GM12878 (cell line): ENCODE measurements around the gene ATG101. TPM values are rescaled to one million over a fixed set of nuclear protein-coding genes. Genes with fewer than 3 reads are reported as not detected.

Experiments
- ATAC-seq: fragments of 200-7000 bp; cut with Tn5 transposase; 3 replicates; pipeline ENCODE4 v1.9.1; 2020; ENCODE audit warnings: mild to moderate bottlenecking, moderate library complexity
- BruUV-seq: library from RNA; stranded (reverse); fragments of 400-500 nt; replicated peaks from 2 replicates; lab custom pipeline; 2021; lab: Mats Ljungman, UMichigan
- CTCF ChIA-PET: fragments of 300-600 bp; sonication (Branson Sonifier 250); formaldehyde crosslinking; extraction: SDS; loops from one replicate; lab custom pipeline; 2021; ENCODE audit warnings: inconsistent platforms; lab: Yijun Ruan, JAX
- POLR2A ChIA-PET: fragments of 350-600 bp; formaldehyde crosslinking; extraction: SDS; loops from one replicate; lab custom pipeline; 2021; ENCODE audit warnings: inconsistent platforms; lab: Charles Lee
- RAD21 ChIA-PET: fragments of 300-600 bp; sonication (Branson Sonifier 250); formaldehyde crosslinking; loops from one replicate; lab custom pipeline; 2023; ENCODE audit warnings: antibody characterized with exemption; ENCODE audit not compliant: unreplicated experiment; lab: Charles Lee
- SMC1A ChIA-PET: fragments of 300-600 bp; sonication (Branson Sonifier 250); formaldehyde crosslinking; loops from one replicate; lab custom pipeline; 2023; ENCODE audit not compliant: unreplicated experiment, uncharacterized antibody; lab: Charles Lee
- DNase-seq: peaks from one replicate; pipeline ENCODE4 v3.0.0-alpha.2; 2011; ENCODE audit warnings: low read depth, low spot score
- FAIRE-seq: peaks from 3 replicates; lab custom pipeline; 2011; peaks lifted over from hg19 to GRCh38; lab: Jason Lieb, UNC
- H2AFZ ChIP-seq: 2 replicates; pipeline ENCODE4 v1.6.0; 2011; ENCODE audit warnings: low read depth, low read length, control low read depth; ENCODE audit not compliant: control insufficient read depth
- H3K27ac ChIP-seq: 2 replicates; pipeline ENCODE4 v1.5.1; 2011; ENCODE audit warnings: control low read depth; ENCODE audit not compliant: control insufficient read depth, insufficient read depth
- H3K27me3 ChIP-seq, 2 experiments: replicated peaks in 1 of 2; 2 replicates each; pipeline versions ENCODE4 v1.6.0 to v1.6.1; 2011; ENCODE audit warnings: low read length in 1 of 2; ENCODE audit not compliant: control insufficient read depth in 2 of 2, insufficient read depth in 2 of 2
- H3K36me3 ChIP-seq, 2 experiments: 2 replicates each; pipeline ENCODE4 v1.5.1; 2011; ENCODE audit warnings: low read length in 1 of 2; ENCODE audit not compliant: control insufficient read depth in 2 of 2, insufficient read depth in 2 of 2
- H3K4me1 ChIP-seq: 2 replicates; pipeline ENCODE4 v1.6.1; 2011; ENCODE audit warnings: mild to moderate bottlenecking, low read length, moderate library complexity, mixed read lengths; ENCODE audit not compliant: control insufficient read depth, insufficient read depth
- H3K4me2 ChIP-seq: 2 replicates; pipeline ENCODE4 v1.6.0; 2011; ENCODE audit warnings: control low read depth; ENCODE audit not compliant: control insufficient read depth, insufficient read depth
- H3K4me3 ChIP-seq: fragments of 200-600 bp; sonication (generic); 2 replicates; pipeline ENCODE4 v1.5.1; 2016
- H3K79me2 ChIP-seq: 2 replicates; pipeline ENCODE4 v1.6.0; 2011; ENCODE audit warnings: low read length; ENCODE audit not compliant: control insufficient read depth, insufficient read depth
- H3K9ac ChIP-seq: 2 replicates; pipeline ENCODE4 v1.8.0; 2011; ENCODE audit warnings: low read length, control low read depth, mixed read lengths; ENCODE audit not compliant: control insufficient read depth, insufficient read depth
- H3K9me3 ChIP-seq: replicated peaks from 3 replicates; pipeline ENCODE4 v1.5.1; 2011; ENCODE audit warnings: mild to moderate bottlenecking, low read length; ENCODE audit not compliant: control insufficient read depth, insufficient read depth
- H4K20me1 ChIP-seq: 2 replicates; pipeline ENCODE4 v1.6.0; 2011; ENCODE audit not compliant: control insufficient read depth, insufficient read depth
- CREB1 ChIP-seq: IDR thresholded peaks from 2 replicates; pipeline ENCODE4 v1.6.1; 2012; ENCODE audit warnings: low read depth, mild to moderate bottlenecking, inconsistent platforms
- RFX5 ChIP-seq: IDR thresholded peaks from 2 replicates; pipeline ENCODE4 v1.6.1; 2011; ENCODE audit warnings: low read depth, low read length, improper control_type of control experiment
- TAF1 ChIP-seq: IDR thresholded peaks from 2 replicates; pipeline ENCODE4 v1.6.1; 2011; ENCODE audit warnings: mild to moderate bottlenecking, low read depth, low read length, borderline replicate concordance
- WGBS: methylation state at CpG from one replicate; pipeline ENCODE4 v1.1.6; 2016; ENCODE audit warnings: low lambda C conversion rate; ENCODE audit not compliant: insufficient replicate concordance, insufficient coverage; ENCODE audit errors: missing lambda C conversion rate; 5-methylcytosine and 5-hydroxymethylcytosine counted together
- in situ Hi-C: fragments of 300-500 bp; cut with MboI; formaldehyde crosslinking; loops from 9 replicates; pipeline ENCODE4 v1.14.3; 2018; ENCODE audit warnings: mixed read lengths
- intact Hi-C: fragments of 100-400 bp; cut with micrococcal nuclease; formaldehyde crosslinking; loops from one replicate; pipeline ENCODE4 v1.14.2; 2022; ENCODE audit not compliant: unreplicated experiment
- polyA plus RNA-seq, 11 experiments: library from polyadenylated mRNA; depleted of rRNA in 4 of 11; unstranded in 6 of 11; stranded (reverse) in 5 of 11; fragments of >200 nt; fragmentation: Nextera tagmentation in 4 of 11; fragmentation: Illumina TruSeq in 1 of 11; extraction: Ambion mirVana in 4 of 11; extraction: Trizol in 1 of 11; gene quantifications; 1 replicate in 1 of 11; 2 replicates in 10 of 11; pipeline versions ENCODE4 v1.2.1 to v1.2.3, GENCODE V29; 2011 to 2016; ENCODE audit warnings: inconsistent platforms in 2 of 11, missing spikeins in 2 of 11, low read depth in 1 of 11
- total RNA-seq, 4 experiments: library from RNA; depleted of rRNA in 3 of 4; stranded (reverse); fragments of >200 nt in 3 of 4; fragmentation: Illumina TruSeq in 1 of 4; extraction: Trizol in 1 of 4; gene quantifications; 2 replicates each; pipeline versions ENCODE4 v1.2.1 to v1.2.3, GENCODE V29; 2013 to 2021
- TF ChIP-seq, protein P1 (sequence below): fragments of 450-650 bp; formaldehyde crosslinking; IDR thresholded peaks from 2 replicates; pipeline ENCODE4 v1.5.0; 2022; ENCODE audit warnings: mild to moderate bottlenecking, missing genetic modification characterization
- TF ChIP-seq, protein P2 (sequence below): IDR thresholded peaks from 2 replicates; pipeline ENCODE4 v1.6.1; 2012; ENCODE audit warnings: low read length, inconsistent platforms
- TF ChIP-seq, protein P3 (sequence below): fragments of 450-650 bp; IDR thresholded peaks from 2 replicates; pipeline ENCODE4 v1.6.1; 2014; ENCODE audit warnings: mild to moderate bottlenecking

Gene ATG101
- total and polyA plus RNA-seq, 10 of the 15 experiments (the other 5 are each of a cell fraction or from before 2014, with no cell fraction given), result 2.7 to 49.8 (median 35.3) TPM

DNA sequence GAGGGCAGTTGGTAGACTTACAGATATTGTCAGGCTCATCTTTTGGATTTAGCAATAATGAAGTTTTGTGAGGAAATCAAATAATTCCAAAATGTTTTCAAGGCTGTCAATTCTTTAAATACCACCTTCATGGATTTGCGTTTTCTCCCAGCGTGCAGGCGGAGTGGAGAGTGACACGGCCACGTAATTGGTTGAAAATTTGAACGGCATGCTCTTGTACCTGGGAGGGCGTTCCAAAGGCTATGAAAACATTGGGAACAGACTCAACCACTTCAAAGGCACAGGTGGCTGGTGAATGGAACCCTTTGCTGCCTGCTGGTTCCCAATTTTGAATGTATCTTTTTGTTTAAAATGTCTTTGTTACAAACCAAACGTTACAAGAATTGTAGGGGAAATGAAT lies 22.1 kb downstream of the ATG101 start:
- no peaks in the 10 kb centered on the region for H3K79me2 ChIP-seq
- RAD21 ChIA-PET, result no interaction called here
- peaks cover 8% of the 10 kb centered on the region for H3K4me1 ChIP-seq
- H3K27ac ChIP-seq, result no peak overlapping the region
- SMC1A ChIA-PET, result interaction anchor here (1.9 to 12.5 kb wide), 2 partner anchors 25 to 63 kb away, joined by 10 to 322 read pairs; no protein-coding TSS in a partner anchor
- POLR2A ChIA-PET, result interaction anchor here (0.8 kb wide), 1 partner anchor 14 kb away, joined by 4 read pairs; no protein-coding TSS in a partner anchor
- H3K4me2 ChIP-seq, result no peak overlapping the region
- H3K27me3 ChIP-seq, result no peaks in the 10 kb centered on the region; a peak in 1 of 4 replicates
- no peak overlapping the region for H2AFZ ChIP-seq
- 71% methylated on average over 8 of the region's 8 CpGs for WGBS
- BruUV-seq, result no TSS peak
- in situ Hi-C loops (no loop called here), intact Hi-C loops (no loop called here)
- no peak overlapping the region for H3K9ac ChIP-seq
- ATAC-seq (no peak), FAIRE-seq (no peak), DNase-seq (no peak)
- H3K36me3 ChIP-seq, result no peaks in the 10 kb centered on the region
- no peaks in the 10 kb centered on the region for H3K9me3 ChIP-seq
- TF ChIP-seq, protein P1, sequence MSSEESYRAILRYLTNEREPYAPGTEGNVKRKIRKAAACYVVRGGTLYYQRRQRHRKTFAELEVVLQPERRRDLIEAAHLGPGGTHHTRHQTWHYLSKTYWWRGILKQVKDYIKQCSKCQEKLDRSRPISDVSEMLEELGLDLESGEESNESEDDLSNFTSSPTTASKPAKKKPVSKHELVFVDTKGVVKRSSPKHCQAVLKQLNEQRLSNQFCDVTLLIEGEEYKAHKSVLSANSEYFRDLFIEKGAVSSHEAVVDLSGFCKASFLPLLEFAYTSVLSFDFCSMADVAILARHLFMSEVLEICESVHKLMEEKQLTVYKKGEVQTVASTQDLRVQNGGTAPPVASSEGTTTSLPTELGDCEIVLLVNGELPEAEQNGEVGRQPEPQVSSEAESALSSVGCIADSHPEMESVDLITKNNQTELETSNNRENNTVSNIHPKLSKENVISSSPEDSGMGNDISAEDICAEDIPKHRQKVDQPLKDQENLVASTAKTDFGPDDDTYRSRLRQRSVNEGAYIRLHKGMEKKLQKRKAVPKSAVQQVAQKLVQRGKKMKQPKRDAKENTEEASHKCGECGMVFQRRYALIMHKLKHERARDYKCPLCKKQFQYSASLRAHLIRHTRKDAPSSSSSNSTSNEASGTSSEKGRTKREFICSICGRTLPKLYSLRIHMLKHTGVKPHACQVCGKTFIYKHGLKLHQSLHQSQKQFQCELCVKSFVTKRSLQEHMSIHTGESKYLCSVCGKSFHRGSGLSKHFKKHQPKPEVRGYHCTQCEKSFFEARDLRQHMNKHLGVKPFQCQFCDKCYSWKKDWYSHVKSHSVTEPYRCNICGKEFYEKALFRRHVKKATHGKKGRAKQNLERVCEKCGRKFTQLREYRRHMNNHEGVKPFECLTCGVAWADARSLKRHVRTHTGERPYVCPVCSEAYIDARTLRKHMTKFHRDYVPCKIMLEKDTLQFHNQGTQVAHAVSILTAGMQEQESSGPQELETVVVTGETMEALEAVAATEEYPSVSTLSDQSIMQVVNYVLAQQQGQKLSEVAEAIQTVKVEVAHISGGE (CRISPR knock-in tag), result no peak
- TF ChIP-seq RFX5, result no peak
- no peak for TF ChIP-seq CREB1
- TF ChIP-seq, protein P2, sequence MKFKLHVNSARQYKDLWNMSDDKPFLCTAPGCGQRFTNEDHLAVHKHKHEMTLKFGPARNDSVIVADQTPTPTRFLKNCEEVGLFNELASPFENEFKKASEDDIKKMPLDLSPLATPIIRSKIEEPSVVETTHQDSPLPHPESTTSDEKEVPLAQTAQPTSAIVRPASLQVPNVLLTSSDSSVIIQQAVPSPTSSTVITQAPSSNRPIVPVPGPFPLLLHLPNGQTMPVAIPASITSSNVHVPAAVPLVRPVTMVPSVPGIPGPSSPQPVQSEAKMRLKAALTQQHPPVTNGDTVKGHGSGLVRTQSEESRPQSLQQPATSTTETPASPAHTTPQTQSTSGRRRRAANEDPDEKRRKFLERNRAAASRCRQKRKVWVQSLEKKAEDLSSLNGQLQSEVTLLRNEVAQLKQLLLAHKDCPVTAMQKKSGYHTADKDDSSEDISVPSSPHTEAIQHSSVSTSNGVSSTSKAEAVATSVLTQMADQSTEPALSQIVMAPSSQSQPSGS, result no peak
- TF ChIP-seq, protein P3, sequence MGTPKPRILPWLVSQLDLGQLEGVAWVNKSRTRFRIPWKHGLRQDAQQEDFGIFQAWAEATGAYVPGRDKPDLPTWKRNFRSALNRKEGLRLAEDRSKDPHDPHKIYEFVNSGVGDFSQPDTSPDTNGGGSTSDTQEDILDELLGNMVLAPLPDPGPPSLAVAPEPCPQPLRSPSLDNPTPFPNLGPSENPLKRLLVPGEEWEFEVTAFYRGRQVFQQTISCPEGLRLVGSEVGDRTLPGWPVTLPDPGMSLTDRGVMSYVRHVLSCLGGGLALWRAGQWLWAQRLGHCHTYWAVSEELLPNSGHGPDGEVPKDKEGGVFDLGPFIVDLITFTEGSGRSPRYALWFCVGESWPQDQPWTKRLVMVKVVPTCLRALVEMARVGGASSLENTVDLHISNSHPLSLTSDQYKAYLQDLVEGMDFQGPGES, result no peak
- TF ChIP-seq TAF1, result no peak
- no peaks in the 10 kb centered on the region for H4K20me1 ChIP-seq
- no peak overlapping the region for H3K4me3 ChIP-seq
- CTCF ChIA-PET, result interaction anchor here (1.1 to 13.1 kb wide), 3 partner anchors 26 to 121 kb away, joined by 3 to 622 read pairs (median 143); no protein-coding TSS in a partner anchor
